Measurements from ENCODE around the gene DCST2. TPM values are rescaled to one million over a fixed set of nuclear protein-coding genes. Genes with fewer than 3 reads are reported as not detected.

Gene DCST2
- polyA plus RNA-seq, 3 donors, result 2.6 TPM; not detected in 2

- Mint-ChIP-seq H3K27ac (peak overlapping the region; percentile 90 to 96 (median 94)), H3K27me3 (ENCODE audit: low read depth in 3 of 3) (peaks cover 0 to 4% (median 0%) of the 10 kb centered on the region in 3 donors), H3K36me3 (peaks cover 2 to 6% of the 10 kb centered on the region in 2 donors), H3K4me3 (peak overlapping the region; percentile 87 to 96), H3K9me3 (no peaks in the 10 kb centered on the region), H3K4me1 (peaks cover 53% of the 10 kb centered on the region)
- no peaks in the 10 kb centered on the region for H3K36me3 ChIP-seq (replicated peaks in 1 of 2; ENCODE audit: control insufficient read depth in 1 of 2, insufficient read depth in 2 of 2, low read length in 2 of 2)
- DNase-seq, result no peak
- intact Hi-C loops (cut with micrococcal nuclease), result loop anchor here (2.0 to 5.0 kb wide), 4 partner anchors 15 to 61 kb away; partner anchors contain the start of genes PYGO2 (in 2 of the 2), ADAM15 (in 1 of the 2) and EFNA4 (in 1 of the 2)
- peak overlapping the region; percentile 81 for H3K9ac ChIP-seq (ENCODE audit: insufficient read depth, low read length, poor library complexity, severe bottlenecking)
- peaks cover 61 to 71% of the 10 kb centered on the region in 2 donors for H3K4me1 ChIP-seq (ENCODE audit: control insufficient read depth in 1 of 2, insufficient read depth in 2 of 2, low read length in 2 of 2)
- WGBS (ENCODE audit: insufficient coverage), result 0% methylated on average over 8 of the region's 11 CpGs
- no peaks in the 10 kb centered on the region for H3K27me3 ChIP-seq (ENCODE audit: control insufficient read depth in 2 of 2, insufficient read depth in 2 of 2, low read length in 2 of 2)
- H3K27ac ChIP-seq (ENCODE audit: low read depth in 1 of 2, low read length in 2 of 2), result peak overlapping the region; percentile 87 to 95
- TF ChIP-seq, protein P1, sequence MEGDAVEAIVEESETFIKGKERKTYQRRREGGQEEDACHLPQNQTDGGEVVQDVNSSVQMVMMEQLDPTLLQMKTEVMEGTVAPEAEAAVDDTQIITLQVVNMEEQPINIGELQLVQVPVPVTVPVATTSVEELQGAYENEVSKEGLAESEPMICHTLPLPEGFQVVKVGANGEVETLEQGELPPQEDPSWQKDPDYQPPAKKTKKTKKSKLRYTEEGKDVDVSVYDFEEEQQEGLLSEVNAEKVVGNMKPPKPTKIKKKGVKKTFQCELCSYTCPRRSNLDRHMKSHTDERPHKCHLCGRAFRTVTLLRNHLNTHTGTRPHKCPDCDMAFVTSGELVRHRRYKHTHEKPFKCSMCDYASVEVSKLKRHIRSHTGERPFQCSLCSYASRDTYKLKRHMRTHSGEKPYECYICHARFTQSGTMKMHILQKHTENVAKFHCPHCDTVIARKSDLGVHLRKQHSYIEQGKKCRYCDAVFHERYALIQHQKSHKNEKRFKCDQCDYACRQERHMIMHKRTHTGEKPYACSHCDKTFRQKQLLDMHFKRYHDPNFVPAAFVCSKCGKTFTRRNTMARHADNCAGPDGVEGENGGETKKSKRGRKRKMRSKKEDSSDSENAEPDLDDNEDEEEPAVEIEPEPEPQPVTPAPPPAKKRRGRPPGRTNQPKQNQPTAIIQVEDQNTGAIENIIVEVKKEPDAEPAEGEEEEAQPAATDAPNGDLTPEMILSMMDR (IDR thresholded peaks at IDR 0.05), result no peak
- peak overlapping the region; percentile 90 for H3K4me2 ChIP-seq (replicated peaks; ENCODE audit: extremely low read depth, low read length, poor library complexity, severe bottlenecking)
- H3K9me3 ChIP-seq (replicated peaks in 1 of 2; ENCODE audit: control insufficient read depth in 1 of 2, insufficient read depth in 1 of 2, low read length in 2 of 2), result no peaks in the 10 kb centered on the region
- peaks cover 13% of the 10 kb centered on the region for H4K20me1 ChIP-seq (ENCODE audit: insufficient read depth, low read length)
- peaks cover 65% of the 10 kb centered on the region for H3K79me2 ChIP-seq (ENCODE audit: insufficient read depth, low read length)
- H2AFZ ChIP-seq (ENCODE audit: insufficient read depth, low read depth, low read length, poor library complexity, severe bottlenecking), result peak overlapping the region; percentile 55
- peak overlapping the region; percentile 67 to 98 (median 77) for H3K4me3 ChIP-seq (replicated peaks in 1 of 3; ENCODE audit: low read depth in 2 of 3, low read length in 3 of 3)
Measured at GRCh38 chr1:155001425-155001674, 32.2 kb downstream of the DCST2 start.

- peak overlapping the region; percentile 67 to 98 (median 77) for H3K4me3 ChIP-seq (replicated peaks in 1 of 3; ENCODE audit: low read depth in 2 of 3, low read length in 3 of 3)
- peaks cover 61 to 71% of the 10 kb centered on the region in 2 donors for H3K4me1 ChIP-seq (ENCODE audit: control insufficient read depth in 1 of 2, insufficient read depth in 2 of 2, low read length in 2 of 2)
- no peaks in the 10 kb centered on the region for H3K9me3 ChIP-seq (replicated peaks in 1 of 2; ENCODE audit: control insufficient read depth in 1 of 2, insufficient read depth in 1 of 2, low read length in 2 of 2)
- H3K4me1 Mint-ChIP-seq, result peaks cover 53% of the 10 kb centered on the region
- intact Hi-C loops (cut with micrococcal nuclease), result loop anchor here (2.0 to 5.0 kb wide), 4 partner anchors 16 to 61 kb away; partner anchors contain the start of genes PYGO2 (in 2 of the 2), ADAM15 (in 1 of the 2) and EFNA4 (in 1 of the 2)
- H3K36me3 ChIP-seq (replicated peaks in 1 of 2; ENCODE audit: control insufficient read depth in 1 of 2, insufficient read depth in 2 of 2, low read length in 2 of 2), result no peaks in the 10 kb centered on the region
- TF ChIP-seq, protein P1 (IDR thresholded peaks at IDR 0.05), result no peak
- peaks cover 0 to 3% of the 10 kb centered on the region in 2 donors for H3K36me3 Mint-ChIP-seq
- H3K9me3 Mint-ChIP-seq, result no peaks in the 10 kb centered on the region
- peak overlapping the region; percentile 81 for H3K9ac ChIP-seq (ENCODE audit: insufficient read depth, low read length, poor library complexity, severe bottlenecking)
- peak overlapping the region; percentile 90 for H3K4me2 ChIP-seq (replicated peaks; ENCODE audit: extremely low read depth, low read length, poor library complexity, severe bottlenecking)
- H2AFZ ChIP-seq (ENCODE audit: insufficient read depth, low read depth, low read length, poor library complexity, severe bottlenecking), result peak overlapping the region; percentile 55
- WGBS (ENCODE audit: insufficient coverage), result 0% methylated on average over 28 of the region's 43 CpGs
- peak overlapping the region; percentile 87 to 96 for H3K4me3 Mint-ChIP-seq
- H3K27ac Mint-ChIP-seq, result peak overlapping the region; percentile 90 to 96 (median 94)
- peak; percentile 67 to 76 (median 75) for DNase-seq
- peaks cover 12% of the 10 kb centered on the region for H4K20me1 ChIP-seq (ENCODE audit: insufficient read depth, low read length)
- H3K79me2 ChIP-seq (ENCODE audit: insufficient read depth, low read length), result peaks cover 61% of the 10 kb centered on the region
- H3K27ac ChIP-seq (ENCODE audit: low read depth in 1 of 2, low read length in 2 of 2), result peak overlapping the region; percentile 87 to 95
- no peaks in the 10 kb centered on the region for H3K27me3 ChIP-seq (ENCODE audit: control insufficient read depth in 2 of 2, insufficient read depth in 2 of 2, low read length in 2 of 2)
- H3K27me3 Mint-ChIP-seq (ENCODE audit: low read depth in 3 of 3), result peaks cover 0 to 4% (median 0%) of the 10 kb centered on the region in 3 donors
Measured at GRCh38 chr1:155000726-155001424, 32.7 kb downstream of the DCST2 start.
